Osteoblast (primary cell): ENCODE measurements around the gene WDR5. TPM values are rescaled to one million over a fixed set of nuclear protein-coding genes. Genes with fewer than 3 reads are reported as not detected.

Experiments used
- DNase-seq: peaks from one replicate; pipeline ENCODE4 v3.0.0; 2011; ENCODE audit warnings: low spot score, mixed read lengths; ENCODE audit not compliant: insufficient read length; ENCODE audit errors: missing footprints
- H2AFZ ChIP-seq: 2 replicates; pipeline ENCODE4 v1.6.0; 2011; ENCODE audit warnings: mild to moderate bottlenecking, low read length
- H3K27ac ChIP-seq: 2 replicates; pipeline ENCODE4 v1.5.1; 2011; ENCODE audit warnings: mild to moderate bottlenecking, low read depth, low read length, moderate library complexity
- H3K27me3 ChIP-seq: 2 replicates; pipeline ENCODE4 v1.6.0; 2012; ENCODE audit warnings: mild to moderate bottlenecking, control low read depth, inconsistent platforms, low read length, moderate library complexity; ENCODE audit not compliant: insufficient read depth
- H3K36me3 ChIP-seq: 2 replicates; pipeline ENCODE4 v1.5.1; 2011; ENCODE audit warnings: mild to moderate bottlenecking, low read length, control low read depth, moderate library complexity; ENCODE audit not compliant: insufficient read depth
- H3K4me1 ChIP-seq: 2 replicates; pipeline ENCODE4 v1.5.1; 2011; ENCODE audit warnings: mild to moderate bottlenecking, low read length, control low read depth, moderate library complexity; ENCODE audit not compliant: insufficient read depth
- H3K4me2 ChIP-seq: 2 replicates; pipeline ENCODE4 v1.6.0; 2011; ENCODE audit warnings: mild to moderate bottlenecking, low read length; ENCODE audit not compliant: insufficient read depth
- H3K4me3 ChIP-seq: fragments of 200-600 bp; sonication (generic); 3 replicates; pipeline ENCODE4 v1.5.1; 2012; ENCODE audit warnings: mild to moderate bottlenecking, low read length, inconsistent platforms; ENCODE audit not compliant: insufficient read depth
- H3K79me2 ChIP-seq: 2 replicates; pipeline ENCODE4 v1.6.0; 2012; ENCODE audit warnings: mild to moderate bottlenecking, low read length, control low read depth, inconsistent platforms; ENCODE audit not compliant: insufficient read depth
- H3K9me3 ChIP-seq: 2 replicates; pipeline ENCODE4 v1.5.1; 2011; ENCODE audit warnings: low read depth, low read length, control low read depth
- H4K20me1 ChIP-seq: 2 replicates; pipeline ENCODE4 v1.6.0; 2012; ENCODE audit warnings: mild to moderate bottlenecking, low read length, control low read depth; ENCODE audit not compliant: insufficient read depth
- CTCF ChIP-seq: IDR thresholded peaks from 2 replicates; pipeline ENCODE4 v1.5.1; 2011; ENCODE audit warnings: mild to moderate bottlenecking, low read depth, low read length, moderate library complexity; ENCODE audit errors: extremely low read depth
- total RNA-seq: library from RNA; depleted of rRNA; stranded (reverse); fragments of >200 nt; gene quantifications from 2 replicates; pipeline ENCODE4 v1.2.3, GENCODE V29; 2012

Gene WDR5
- total RNA-seq, 1 donor: 17.4 TPM

DNA sequence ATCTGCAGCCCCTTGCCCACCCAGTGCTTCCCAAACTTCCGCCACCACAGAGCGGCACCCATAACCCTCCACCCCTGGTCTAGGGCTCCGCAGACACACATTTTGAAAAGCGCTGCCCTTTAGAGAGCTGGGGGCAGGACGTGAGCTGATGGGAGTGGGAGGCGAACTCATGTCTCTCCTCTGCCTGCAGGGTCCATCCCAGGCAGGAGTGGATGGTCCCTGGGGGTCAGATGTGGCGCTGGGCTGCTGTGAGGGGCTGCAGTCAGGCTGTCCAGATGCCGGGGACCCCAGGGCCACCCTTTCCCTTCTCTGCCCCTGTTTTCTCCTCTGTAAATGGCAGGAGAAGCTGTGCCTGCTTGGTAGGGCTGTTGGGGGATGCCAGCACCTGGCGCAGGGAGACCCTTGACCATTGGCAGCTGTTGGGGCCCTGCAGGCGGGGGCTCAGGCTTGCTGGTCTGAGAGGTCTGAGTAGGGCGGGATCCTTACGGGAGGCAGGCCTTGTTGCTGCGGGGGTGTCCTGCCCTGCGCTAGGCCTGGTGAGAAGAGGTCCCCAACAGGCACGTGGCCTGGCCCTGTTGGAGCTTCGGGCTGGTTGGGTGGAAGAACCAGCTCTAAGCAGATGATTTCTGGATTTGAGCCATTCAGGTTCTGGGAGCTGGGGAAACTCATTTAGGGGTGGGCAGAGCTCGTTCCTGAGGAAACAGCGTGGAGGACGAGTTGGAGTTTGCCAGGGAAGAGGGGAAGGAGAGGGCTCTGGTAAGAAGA is 38.8 kb downstream of the WDR5 start:
- DNase-seq: peak; percentile 81
- Histone ChIP-seq H3K4me1 (peaks cover 16% of the 10 kb centered on the region), H3K4me3 (no peak overlapping the region), H3K27ac (no peak overlapping the region), H4K20me1 (no peaks in the 10 kb centered on the region), H3K79me2 (no peaks in the 10 kb centered on the region), H3K4me2 (no peak overlapping the region), H3K36me3 (no peaks in the 10 kb centered on the region), H3K27me3 (peaks cover 14% of the 10 kb centered on the region), H2AFZ (no peak overlapping the region), H3K9me3 (no peaks in the 10 kb centered on the region)
- TF ChIP-seq CTCF: no peak

DNA sequence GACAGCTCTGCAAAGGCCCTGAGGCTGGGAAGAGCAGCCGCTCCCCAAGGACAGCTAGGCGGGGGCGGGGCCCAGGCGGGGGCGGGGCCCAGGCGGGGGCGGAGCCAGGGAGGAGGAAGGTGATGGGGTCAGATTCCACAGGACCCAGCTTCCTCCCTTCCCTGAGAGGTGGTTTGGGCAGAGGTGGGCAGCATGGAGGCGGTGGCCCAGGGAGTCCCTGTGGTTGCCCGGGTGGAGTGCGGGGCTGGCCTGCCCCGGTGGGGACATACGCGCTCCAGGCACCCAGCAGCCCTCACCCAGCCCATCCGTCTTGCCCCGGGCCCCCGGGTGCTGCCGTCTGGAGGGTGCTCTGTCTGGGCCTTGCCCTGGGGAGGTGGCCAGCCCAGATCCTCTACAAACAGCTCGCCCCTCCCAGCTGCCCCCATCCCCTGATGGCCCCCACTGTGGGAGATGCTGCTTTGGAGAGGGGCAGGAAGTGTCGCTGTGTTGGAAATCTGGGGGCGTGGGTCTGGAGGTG is 39.5 kb downstream of the WDR5 start:
- Histone ChIP-seq H4K20me1 (no peaks in the 10 kb centered on the region), H2AFZ (no peak overlapping the region), H3K79me2 (no peaks in the 10 kb centered on the region), H3K27ac (no peak overlapping the region), H3K36me3 (no peaks in the 10 kb centered on the region), H3K4me3 (no peak overlapping the region), H3K9me3 (no peaks in the 10 kb centered on the region), H3K4me2 (no peak overlapping the region), H3K4me1 (peaks cover 16% of the 10 kb centered on the region), H3K27me3 (peaks cover 14% of the 10 kb centered on the region)
- no peak for TF ChIP-seq CTCF
- DNase-seq: peak; percentile 90

DNA sequence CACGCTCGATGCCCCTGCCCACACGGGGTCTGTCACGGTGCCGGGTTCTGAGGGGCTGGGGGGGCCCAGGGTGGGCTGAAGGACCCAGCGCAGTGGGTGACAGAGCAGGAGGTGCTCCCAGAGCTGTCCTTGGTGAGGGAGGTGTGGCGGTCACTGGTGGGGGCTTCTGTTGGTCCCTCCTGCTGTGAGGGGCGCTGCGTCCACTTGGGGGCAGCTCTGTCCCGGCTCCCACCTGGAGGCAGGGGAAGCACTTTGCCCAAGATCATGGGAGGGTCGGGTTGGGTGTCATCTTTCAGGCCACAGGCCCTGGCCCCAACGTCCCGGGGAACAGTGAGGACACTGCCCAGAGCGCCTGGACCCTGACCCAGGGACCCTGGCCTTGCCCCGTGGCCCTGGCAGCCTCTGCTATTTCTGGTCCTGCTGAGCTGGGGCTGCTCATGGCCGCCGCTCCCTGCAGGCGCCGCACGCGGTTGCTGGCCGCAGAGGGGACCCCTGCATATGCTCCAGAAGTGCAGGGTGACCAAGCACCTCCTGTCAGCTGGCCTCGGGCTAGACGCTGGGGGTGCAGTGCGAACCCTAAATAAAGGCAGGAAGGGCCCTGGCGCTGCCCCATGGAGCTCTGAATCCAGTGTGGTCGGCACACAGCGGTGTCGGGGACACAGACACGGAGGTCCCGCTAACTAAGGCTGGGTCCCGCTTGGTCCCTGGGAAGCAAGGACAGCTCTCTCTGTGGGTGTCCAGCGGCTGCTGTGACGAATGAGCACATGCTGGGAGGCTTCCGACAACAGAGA is 40.1 kb downstream of the WDR5 start:
- H3K4me1 ChIP-seq: peaks cover 16% of the 10 kb centered on the region
- no peaks in the 10 kb centered on the region for H4K20me1 ChIP-seq
- H3K27me3 ChIP-seq: peaks cover 18% of the 10 kb centered on the region
- no peak overlapping the region for H3K4me3 ChIP-seq
- H2AFZ ChIP-seq: no peak overlapping the region
- no peaks in the 10 kb centered on the region for H3K9me3 ChIP-seq
- H3K4me2 ChIP-seq: no peak overlapping the region
- no peaks in the 10 kb centered on the region for H3K79me2 ChIP-seq
- no peak overlapping the region for H3K27ac ChIP-seq
- no peaks in the 10 kb centered on the region for H3K36me3 ChIP-seq
- TF ChIP-seq CTCF: no peak
- DNase-seq: peak; percentile 68

GRCh38 chr9:134176599-134176968 is 40.7 kb downstream of the WDR5 start:
- no peaks in the 10 kb centered on the region for H3K36me3 ChIP-seq
- TF ChIP-seq CTCF: no peak
- no peak overlapping the region for H2AFZ ChIP-seq

More at GRCh38 chr9:134176599-134176968, 40.7 kb downstream of the WDR5 start:
- DNase-seq: peak; percentile 89
- peaks cover 18% of the 10 kb centered on the region for H3K27me3 ChIP-seq
- H3K4me2 ChIP-seq: no peak overlapping the region
- H3K79me2 ChIP-seq: no peaks in the 10 kb centered on the region
- H3K9me3 ChIP-seq: no peaks in the 10 kb centered on the region
- H4K20me1 ChIP-seq: no peaks in the 10 kb centered on the region
- H3K4me1 ChIP-seq: peaks cover 16% of the 10 kb centered on the region
- H3K27ac ChIP-seq: no peak overlapping the region
- no peak overlapping the region for H3K4me3 ChIP-seq
